ENCODE data around the gene RAB6B. TPM values are rescaled to one million over a fixed set of nuclear protein-coding genes. Genes with fewer than 3 reads are reported as not detected.
A peak's percentile ranks its signal among the peaks of the same experiment; 100 is the strongest.

Gene RAB6B
- total RNA-seq, 2 experiments from 2014 or later: 3.3 to 4.5 TPM

DNA sequence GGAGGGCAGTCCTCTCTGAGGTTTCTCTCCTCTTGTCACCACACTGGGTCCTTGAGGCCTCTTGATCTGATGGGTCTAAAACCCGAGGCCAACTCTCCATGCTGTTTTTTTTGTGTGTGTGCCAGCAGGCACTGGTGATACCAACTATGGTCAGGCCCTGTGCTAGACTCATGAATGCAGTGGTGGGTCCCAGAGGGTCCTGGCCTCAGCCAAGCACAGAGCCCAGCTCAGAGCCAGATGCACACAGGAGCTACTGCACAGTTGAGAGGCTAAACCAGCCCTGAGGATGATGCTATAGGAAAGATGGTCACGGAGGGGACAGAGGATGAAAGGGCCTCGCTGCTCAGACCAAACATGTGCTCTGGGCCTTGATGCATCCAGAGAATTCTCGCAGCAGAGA is 33.5 kb downstream of the RAB6B start:
- DNase-seq: no peak
- H3K9me3 Mint-ChIP-seq: no peaks in the 10 kb centered on the region
- ChIA-PET CTCF (no interaction called here), POLR2A (no interaction called here)
- peaks cover 7% of the 10 kb centered on the region for H3K4me1 Mint-ChIP-seq
- no peak overlapping the region for H3K27ac Mint-ChIP-seq
- no peaks in the 10 kb centered on the region for H3K36me3 Mint-ChIP-seq (ENCODE audit: low read depth)
- no peak overlapping the region for H3K4me3 Mint-ChIP-seq
- H3K27me3 Mint-ChIP-seq: peaks cover 2% of the 10 kb centered on the region

DNA sequence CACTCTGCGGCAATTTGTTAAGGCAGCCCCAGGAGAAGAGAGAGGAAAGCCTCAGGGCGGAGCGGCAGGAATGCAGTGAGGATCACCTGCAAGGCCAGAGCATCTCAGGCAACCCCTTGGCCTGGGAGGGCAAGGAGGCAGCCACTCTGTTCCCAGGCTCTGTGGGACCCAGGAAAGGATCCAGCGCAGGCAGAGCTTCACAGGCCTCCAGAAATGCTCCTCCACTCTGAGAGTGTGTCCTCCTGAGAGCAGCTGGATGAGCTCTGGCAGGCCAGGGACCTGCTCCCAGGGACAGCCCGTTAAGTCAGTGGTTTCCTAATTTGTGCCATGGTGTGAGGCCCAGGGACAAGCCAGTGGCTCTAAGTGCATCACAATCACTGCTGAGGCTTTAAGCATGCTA is 35.2 kb downstream of the RAB6B start:
- ChIA-PET CTCF (no interaction called here), POLR2A (no interaction called here)
- H3K9me3 Mint-ChIP-seq: no peaks in the 10 kb centered on the region
- H3K4me3 Mint-ChIP-seq: no peak overlapping the region
- no peak for DNase-seq
- H3K4me1 Mint-ChIP-seq: peaks cover 8% of the 10 kb centered on the region
- no peak overlapping the region for H3K27ac Mint-ChIP-seq
- no peaks in the 10 kb centered on the region for H3K36me3 Mint-ChIP-seq (ENCODE audit: low read depth)
- peaks cover 2% of the 10 kb centered on the region for H3K27me3 Mint-ChIP-seq

DNA sequence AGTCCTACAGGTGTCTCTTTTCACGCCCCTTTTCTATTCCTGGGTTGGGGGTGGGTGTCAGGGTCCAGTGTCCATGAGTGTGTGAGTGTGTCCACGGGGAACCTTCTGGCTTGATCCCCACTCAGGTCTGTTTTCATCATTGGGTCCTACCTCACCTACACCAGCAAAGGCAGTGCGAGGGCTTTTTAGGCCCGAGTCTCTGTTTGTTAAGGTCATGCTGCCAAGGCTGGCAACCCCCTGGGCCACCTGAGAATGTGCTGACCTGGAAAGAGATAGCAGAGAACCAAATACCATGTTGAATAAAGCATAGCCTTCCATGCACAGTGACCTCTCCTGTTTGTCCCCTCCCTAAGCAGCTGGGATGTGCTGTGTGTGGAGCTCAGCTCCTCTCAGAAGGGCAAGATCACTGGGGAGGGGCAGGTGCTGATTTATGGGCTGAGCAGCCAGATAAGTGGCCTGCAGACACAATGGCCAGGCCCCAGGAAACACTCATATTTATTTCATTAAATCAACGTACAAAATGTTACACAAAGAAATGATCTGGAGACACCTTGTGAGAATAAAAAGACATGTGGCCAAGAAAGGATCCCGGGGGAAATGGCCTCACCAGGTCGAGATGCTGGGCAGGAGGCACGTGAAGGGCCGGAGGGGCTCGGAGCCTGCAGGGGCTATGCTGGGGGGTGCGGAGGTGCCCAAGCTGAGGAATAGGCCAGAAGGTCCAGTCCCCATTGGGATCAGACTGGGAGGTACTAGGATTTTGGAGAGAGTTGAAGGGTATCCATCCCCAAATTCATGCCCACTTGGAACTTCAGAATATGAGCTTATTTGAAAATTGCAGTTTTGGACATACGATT is 36.1 kb downstream of the RAB6B start:
- Mint-ChIP-seq H3K36me3 (ENCODE audit: low read depth) (no peaks in the 10 kb centered on the region), H3K27ac (no peak overlapping the region), H3K4me1 (peaks cover 8% of the 10 kb centered on the region), H3K27me3 (peaks cover 2% of the 10 kb centered on the region), H3K9me3 (no peaks in the 10 kb centered on the region), H3K4me3 (no peak overlapping the region)
- DNase-seq: no peak
- POLR2A ChIA-PET: no interaction called here
- CTCF ChIA-PET: no interaction called here

DNA sequence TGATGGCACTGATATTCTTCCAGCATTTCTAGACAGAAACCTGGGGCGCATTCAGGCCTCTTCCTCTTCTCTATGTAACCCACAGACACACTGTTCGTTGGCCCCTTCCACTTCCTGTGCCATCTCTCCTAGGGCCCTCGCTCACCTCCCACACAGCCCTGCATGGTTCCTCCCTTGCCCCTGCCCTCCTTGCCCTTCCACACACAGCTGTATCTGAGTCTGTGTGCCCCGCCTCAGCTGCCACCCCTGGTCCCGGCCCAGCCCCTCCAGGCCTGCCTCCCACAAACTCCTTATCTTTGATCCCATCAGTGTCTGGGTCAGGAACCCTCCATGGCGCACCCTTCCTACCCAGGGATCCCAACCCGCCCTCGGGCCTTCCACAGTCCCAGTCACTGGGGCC is 37.9 kb downstream of the RAB6B start:
- Mint-ChIP-seq H3K9me3 (no peaks in the 10 kb centered on the region), H3K4me1 (peaks cover 8% of the 10 kb centered on the region), H3K36me3 (ENCODE audit: low read depth) (no peaks in the 10 kb centered on the region), H3K27ac (peak overlapping the region; percentile 19), H3K27me3 (no peaks in the 10 kb centered on the region), H3K4me3 (no peak overlapping the region)
- CTCF ChIA-PET: no interaction called here
- DNase-seq: no peak
- POLR2A ChIA-PET: no interaction called here

DNA sequence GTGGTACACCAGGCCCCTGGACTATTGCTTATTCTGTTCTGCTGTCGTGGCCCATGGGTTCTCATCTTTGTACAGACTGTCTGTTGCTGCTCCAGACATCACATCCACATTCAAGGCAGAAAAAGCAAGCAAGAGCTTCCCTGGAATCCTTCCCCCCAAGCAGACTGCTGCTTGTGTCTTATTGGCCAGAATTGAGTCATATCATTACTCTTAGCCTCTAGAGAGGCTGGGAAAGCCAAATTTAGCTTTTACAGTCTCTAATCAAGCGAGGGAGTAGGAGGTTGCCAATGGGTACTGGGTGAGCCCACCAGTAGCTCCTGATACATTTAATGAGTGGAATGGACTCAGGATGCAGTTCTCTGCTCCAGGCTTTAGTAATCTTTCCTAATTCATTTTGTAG is 39.4 kb downstream of the RAB6B start:
- Mint-ChIP-seq H3K27me3 (no peaks in the 10 kb centered on the region), H3K9me3 (no peaks in the 10 kb centered on the region), H3K27ac (no peak overlapping the region), H3K4me3 (no peak overlapping the region), H3K4me1 (peaks cover 15% of the 10 kb centered on the region), H3K36me3 (ENCODE audit: low read depth) (no peaks in the 10 kb centered on the region)
- ChIA-PET POLR2A (no interaction called here), CTCF (no interaction called here)
- no peak for DNase-seq

DNA sequence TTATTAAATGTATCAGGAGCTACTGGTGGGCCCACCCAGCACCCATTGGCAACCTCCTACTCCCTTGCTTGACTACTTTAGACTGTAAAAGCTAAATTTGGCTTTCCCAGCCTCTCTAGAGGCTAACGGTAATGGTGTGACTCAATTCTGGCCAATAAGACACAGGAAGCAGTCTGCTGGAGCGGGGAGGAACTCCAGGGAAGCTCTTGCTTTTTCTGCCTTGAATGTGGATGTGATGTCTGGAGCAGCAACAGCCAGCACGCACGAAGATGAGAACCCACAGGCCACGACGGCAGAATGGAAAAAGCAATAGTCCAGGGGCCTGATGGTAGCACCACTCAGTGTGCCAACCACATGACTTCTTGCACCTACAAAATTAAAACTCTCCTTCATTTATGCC is 39.9 kb downstream of the RAB6B start:
- POLR2A ChIA-PET: no interaction called here
- Mint-ChIP-seq H3K4me3 (no peak overlapping the region), H3K9me3 (no peaks in the 10 kb centered on the region), H3K27me3 (no peaks in the 10 kb centered on the region), H3K4me1 (peaks cover 18% of the 10 kb centered on the region), H3K36me3 (ENCODE audit: low read depth) (no peaks in the 10 kb centered on the region), H3K27ac (no peak overlapping the region)
- DNase-seq: no peak
- CTCF ChIA-PET: no interaction called here

DNA sequence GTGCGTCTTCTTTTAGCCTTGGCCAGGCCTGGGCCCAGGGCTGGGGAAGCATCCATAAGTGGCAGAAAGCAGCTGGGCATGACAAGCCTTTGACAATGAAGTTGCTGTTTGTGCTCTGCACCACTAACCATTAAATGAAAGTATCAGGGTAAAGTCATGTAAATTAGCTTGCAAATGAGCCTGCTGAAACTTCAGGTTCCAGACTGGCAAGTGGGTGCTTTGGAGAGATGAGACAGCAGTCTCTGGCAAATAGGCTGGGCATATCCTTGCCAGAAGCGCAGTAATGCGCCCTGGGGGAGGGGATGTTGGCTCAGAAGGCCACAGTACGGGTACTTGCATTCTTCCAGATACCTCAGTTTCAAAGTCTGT is 40.7 kb downstream of the RAB6B start:
- Mint-ChIP-seq H3K36me3 (ENCODE audit: low read depth) (no peaks in the 10 kb centered on the region), H3K27ac (no peak overlapping the region), H3K4me1 (peaks cover 20% of the 10 kb centered on the region), H3K4me3 (no peak overlapping the region), H3K27me3 (no peaks in the 10 kb centered on the region), H3K9me3 (no peaks in the 10 kb centered on the region)
- no peak for DNase-seq
- POLR2A ChIA-PET: no interaction called here
- CTCF ChIA-PET: no interaction called here

DNA sequence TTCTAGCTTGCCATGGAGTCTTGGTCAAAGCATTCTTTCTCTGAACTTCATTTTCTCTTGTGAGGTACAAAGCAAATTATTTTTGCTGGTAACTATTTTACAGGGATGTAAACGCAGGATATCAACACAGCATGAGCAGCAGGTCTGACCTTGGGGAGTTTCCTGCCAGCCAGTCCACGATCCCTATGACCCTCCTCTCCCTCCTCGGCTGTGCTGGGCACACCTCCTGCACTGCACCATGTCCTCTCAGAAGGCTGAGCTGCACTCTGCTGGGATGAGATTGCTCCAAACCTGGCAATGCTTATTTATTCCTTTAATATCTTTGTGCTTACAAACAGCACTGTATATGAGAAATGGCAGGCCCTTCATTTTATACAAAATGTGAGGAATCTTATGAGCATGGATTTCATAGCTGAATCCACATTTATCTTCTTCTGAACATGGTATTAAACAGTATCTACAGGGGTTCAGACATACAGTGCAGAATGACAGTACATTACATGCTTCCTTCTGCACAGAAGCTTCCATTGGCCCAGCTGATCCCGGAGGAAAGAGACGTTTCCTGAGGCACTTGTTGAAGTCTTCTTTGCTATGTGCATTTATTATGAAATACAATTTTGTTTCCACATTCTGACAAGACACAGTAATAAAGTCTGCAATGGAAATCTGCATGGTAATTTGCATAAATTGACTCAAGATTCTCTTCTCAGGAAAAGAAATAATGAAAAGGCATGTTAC is 41.2 kb downstream of the RAB6B start:
- Mint-ChIP-seq H3K36me3 (ENCODE audit: low read depth) (no peaks in the 10 kb centered on the region), H3K27ac (no peak overlapping the region), H3K9me3 (no peaks in the 10 kb centered on the region), H3K4me3 (no peak overlapping the region), H3K4me1 (peaks cover 21% of the 10 kb centered on the region), H3K27me3 (no peaks in the 10 kb centered on the region)
- ChIA-PET POLR2A (no interaction called here), CTCF (no interaction called here)
- DNase-seq: no peak

DNA sequence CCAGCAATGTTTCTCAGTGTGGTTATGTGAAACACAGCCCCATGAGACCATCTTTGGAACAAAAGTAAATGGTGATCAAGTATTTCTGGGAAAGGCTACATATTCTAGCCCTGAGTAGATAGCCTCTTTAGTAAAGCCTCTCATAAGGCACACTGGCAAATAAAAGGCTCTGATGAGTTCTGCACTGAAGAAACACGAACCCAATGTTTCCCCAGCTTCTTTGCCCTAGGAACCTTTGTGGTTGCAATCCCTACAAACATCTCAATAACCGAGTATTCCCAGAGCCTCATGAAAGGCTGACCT is 41.8 kb downstream of the RAB6B start:
- Mint-ChIP-seq H3K4me1 (peaks cover 21% of the 10 kb centered on the region), H3K27ac (no peak overlapping the region), H3K36me3 (ENCODE audit: low read depth) (no peaks in the 10 kb centered on the region), H3K9me3 (no peaks in the 10 kb centered on the region), H3K4me3 (no peak overlapping the region), H3K27me3 (no peaks in the 10 kb centered on the region)
- CTCF ChIA-PET: no interaction called here
- DNase-seq: no peak
- POLR2A ChIA-PET: no interaction called here

DNA sequence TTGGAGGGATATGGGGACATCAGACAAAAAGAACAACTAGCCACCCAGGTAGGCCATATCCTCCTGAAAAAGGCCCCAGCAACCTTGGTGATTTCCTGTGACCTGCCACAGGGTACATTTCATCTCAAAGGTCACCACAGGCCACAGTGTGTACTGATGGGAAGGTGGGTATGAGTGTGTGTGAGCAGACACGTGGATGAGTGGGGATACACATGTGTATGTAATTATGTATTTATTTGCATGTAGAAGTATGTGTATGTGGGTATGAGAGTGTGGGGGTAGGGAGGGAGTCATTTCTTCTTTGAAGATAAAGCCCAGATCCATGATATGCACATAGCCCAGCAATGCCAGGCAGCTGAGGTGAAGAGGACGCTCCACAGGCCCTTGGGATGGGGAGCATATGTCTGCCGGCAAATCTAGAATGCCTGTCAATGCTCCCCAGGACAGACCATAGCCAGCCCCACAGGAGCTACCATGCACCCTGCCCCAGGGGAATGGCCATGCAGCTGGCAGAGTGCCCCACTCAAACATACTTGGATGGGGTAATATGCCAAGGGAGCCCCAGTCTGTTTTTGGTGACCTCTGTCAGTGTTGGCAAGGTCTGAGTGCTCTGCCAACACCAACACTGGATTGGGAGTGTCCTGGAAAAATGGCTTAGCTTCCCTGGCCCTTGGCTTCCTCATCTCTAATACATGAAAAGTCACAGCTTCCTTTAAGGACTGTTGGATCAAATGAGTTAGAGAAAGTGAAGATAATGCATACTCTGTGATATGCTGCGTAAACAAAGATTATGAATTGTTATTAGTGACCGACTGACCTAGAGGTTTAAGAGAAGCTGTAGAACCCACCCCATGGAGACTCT is 42.4 kb downstream of the RAB6B start:
- Mint-ChIP-seq H3K27me3 (no peaks in the 10 kb centered on the region), H3K4me1 (peaks cover 21% of the 10 kb centered on the region), H3K36me3 (ENCODE audit: low read depth) (no peaks in the 10 kb centered on the region), H3K4me3 (no peak overlapping the region), H3K9me3 (no peaks in the 10 kb centered on the region), H3K27ac (no peak overlapping the region)
- CTCF ChIA-PET: no interaction called here
- no peak for DNase-seq
- POLR2A ChIA-PET: no interaction called here

DNA sequence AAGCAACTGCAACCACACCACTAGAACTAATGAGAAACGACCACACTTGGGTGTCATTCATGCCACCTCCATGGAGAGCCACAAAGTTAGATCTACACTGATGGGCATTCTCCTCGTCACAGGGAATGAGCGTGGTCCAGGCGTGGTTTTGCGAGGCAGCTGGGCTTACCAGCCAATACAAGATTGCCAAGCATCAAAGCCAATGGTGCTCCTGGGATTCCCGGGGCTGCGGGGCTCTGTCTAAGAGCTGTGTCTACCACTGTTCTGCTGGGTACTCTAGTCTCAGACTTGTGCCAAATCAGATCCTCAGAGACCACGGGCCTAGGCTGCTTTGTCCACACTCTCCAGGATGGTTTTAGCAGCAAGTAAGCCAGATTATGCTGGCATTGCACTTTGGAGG is 43.8 kb downstream of the RAB6B start:
- H3K36me3 Mint-ChIP-seq (ENCODE audit: low read depth): no peaks in the 10 kb centered on the region
- H3K27ac Mint-ChIP-seq: no peak overlapping the region
- peaks cover 7% of the 10 kb centered on the region for H3K27me3 Mint-ChIP-seq
- no peak for DNase-seq
- no peak overlapping the region for H3K4me3 Mint-ChIP-seq
- peaks cover 14% of the 10 kb centered on the region for H3K4me1 Mint-ChIP-seq
- CTCF ChIA-PET: no interaction called here
- POLR2A ChIA-PET: no interaction called here
- H3K9me3 Mint-ChIP-seq: no peaks in the 10 kb centered on the region

DNA sequence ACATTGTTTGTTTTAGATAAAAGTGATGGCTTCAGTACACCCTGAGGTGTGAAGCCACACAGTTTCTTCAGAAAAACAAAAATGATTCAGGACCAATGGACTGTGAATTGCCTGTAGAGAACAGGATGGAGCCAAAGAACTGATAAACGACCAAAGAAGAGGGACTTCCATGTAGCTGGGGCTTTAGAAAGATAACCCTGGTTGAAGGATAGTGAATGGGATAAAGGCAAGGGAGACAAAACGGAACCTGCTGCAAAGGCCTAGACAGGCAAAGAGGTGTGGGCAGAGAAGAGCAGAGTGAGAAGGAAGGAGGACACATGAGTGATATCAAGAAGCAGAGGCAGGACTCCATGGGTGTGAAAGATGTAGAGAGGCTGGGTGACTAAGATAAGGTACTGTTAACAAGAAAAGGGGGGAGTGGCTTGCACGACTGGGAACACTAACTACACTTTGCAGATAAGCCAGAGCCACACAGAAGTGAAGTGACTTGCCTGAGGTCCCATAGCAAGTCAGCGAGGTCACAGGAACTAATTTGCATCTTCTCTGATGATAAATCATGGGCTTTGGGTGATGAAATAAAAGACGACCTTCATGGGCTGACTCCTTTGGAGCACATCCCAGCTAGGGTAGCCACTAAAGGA is 44.3 kb downstream of the RAB6B start:
- Mint-ChIP-seq H3K9me3 (no peaks in the 10 kb centered on the region), H3K4me1 (peaks cover 12% of the 10 kb centered on the region), H3K4me3 (no peak overlapping the region), H3K36me3 (ENCODE audit: low read depth) (no peaks in the 10 kb centered on the region), H3K27me3 (peaks cover 7% of the 10 kb centered on the region), H3K27ac (peak overlapping the region; percentile 38)
- ChIA-PET POLR2A (no interaction called here), CTCF (no interaction called here)
- DNase-seq: no peak

DNA sequence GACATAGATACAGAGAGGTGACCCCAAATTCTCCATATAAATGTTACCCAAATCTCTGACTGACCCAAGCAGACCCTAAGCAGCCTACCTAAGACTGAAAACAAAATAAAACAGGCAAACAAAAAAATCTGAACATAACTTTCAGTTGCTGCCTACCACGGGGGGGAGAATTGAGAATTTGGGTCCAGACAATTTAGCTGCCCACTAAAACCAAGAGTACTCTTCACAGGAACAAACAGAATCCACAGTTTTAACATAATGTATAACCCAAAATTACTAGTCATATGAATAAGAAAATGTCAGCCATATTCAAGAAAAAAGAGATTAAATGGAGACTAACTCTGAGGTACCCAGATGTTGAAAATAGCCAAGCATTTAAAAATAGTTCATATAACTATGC is 45.6 kb downstream of the RAB6B start:
- no peak for DNase-seq
- H3K27ac Mint-ChIP-seq: no peak overlapping the region
- ChIA-PET CTCF (no interaction called here), POLR2A (no interaction called here)
- H3K27me3 Mint-ChIP-seq: peaks cover 7% of the 10 kb centered on the region
- H3K4me1 Mint-ChIP-seq: peaks cover 12% of the 10 kb centered on the region
- no peaks in the 10 kb centered on the region for H3K36me3 Mint-ChIP-seq (ENCODE audit: low read depth)
- H3K4me3 Mint-ChIP-seq: no peak overlapping the region
- H3K9me3 Mint-ChIP-seq: no peaks in the 10 kb centered on the region

All from activated CD4-positive, alpha-beta memory T cell treated with anti-CD3 and anti-CD28 coated beads, Interleukin-2, amount 10 ng/mL, durations not matched to agents 7 days and 5 days (primary cell).